SK-N-SH (cell line): ENCODE measurements around the gene GPR107. TPM values are rescaled to one million over a fixed set of nuclear protein-coding genes. Genes with fewer than 3 reads are reported as not detected.

Experiments
- ELF1 ChIP-seq: IDR thresholded peaks from 2 replicates; pipeline ENCODE4 v1.4.0; 2012
- EZH2phosphoT487 ChIP-seq: fragments of 200-600 bp; sonication (generic); IDR thresholded peaks from 2 replicates; pipeline ENCODE4 v1.6.1; 2017; ENCODE audit warnings: low read depth, mixed run types, mild to moderate bottlenecking, antibody characterized with exemption, moderate library complexity, borderline replicate concordance
- FOSL2 ChIP-seq: IDR thresholded peaks from 2 replicates; pipeline ENCODE4 v1.4.0; 2012; ENCODE audit warnings: low read depth, mild to moderate bottlenecking, moderate library complexity, borderline replicate concordance
- FOXM1 ChIP-seq: IDR thresholded peaks from 2 replicates; pipeline ENCODE4 v1.4.0; 2012; ENCODE audit warnings: low read depth, mild to moderate bottlenecking
- GABPA ChIP-seq: IDR thresholded peaks from 2 replicates; pipeline ENCODE4 v1.4.0; 2012; ENCODE audit warnings: low read depth, mild to moderate bottlenecking
- GATA2 ChIP-seq: sonication (generic); formaldehyde crosslinking; IDR thresholded peaks from 2 replicates; pipeline ENCODE4 v1.5.0; 2020; ENCODE audit warnings: mild to moderate bottlenecking, missing genetic modification reagents
- MEF2A ChIP-seq: IDR thresholded peaks from 2 replicates; pipeline ENCODE4 v1.4.0; 2012; ENCODE audit warnings: low read depth, borderline replicate concordance
- MXI1 ChIP-seq: IDR thresholded peaks from 2 replicates; pipeline ENCODE4 v1.6.1; 2012; ENCODE audit warnings: mild to moderate bottlenecking, low read depth, low read length, improper control_type of control experiment
- NRF1 ChIP-seq: IDR thresholded peaks from 2 replicates; pipeline ENCODE4 v1.6.1; 2012; ENCODE audit warnings: low read depth, mild to moderate bottlenecking, low read length
- POLR2AphosphoS5 ChIP-seq: IDR thresholded peaks from 2 replicates; pipeline ENCODE4 v1.6.1; 2012; ENCODE audit warnings: low read depth, low read length
- RXRA ChIP-seq: IDR thresholded peaks from 2 replicates; pipeline ENCODE4 v1.4.0; 2012; ENCODE audit warnings: low read depth, mild to moderate bottlenecking, borderline replicate concordance
- SIN3A ChIP-seq: IDR thresholded peaks from 2 replicates; pipeline ENCODE4 v1.6.1; 2012; ENCODE audit warnings: low read depth, mild to moderate bottlenecking, low read length, moderate library complexity, borderline replicate concordance
- TEAD4 ChIP-seq: IDR thresholded peaks from 2 replicates; pipeline ENCODE4 v1.4.0; 2012; ENCODE audit warnings: mild to moderate bottlenecking, borderline replicate concordance; ENCODE audit not compliant: insufficient read depth
- YY1 ChIP-seq: IDR thresholded peaks from 2 replicates; pipeline ENCODE4 v1.4.0; 2012; ENCODE audit warnings: low read depth, mild to moderate bottlenecking
- polyA plus RNA-seq, 3 experiments: library from polyadenylated mRNA; depleted of rRNA; stranded (reverse); fragments of >200 nt; gene quantifications; 2 replicates each; pipeline ENCODE4 v1.2.3, GENCODE V29; 2012
- TF ChIP-seq, protein P1 (sequence below): fragments of 150-350 bp; IDR thresholded peaks from 2 replicates; pipeline ENCODE4 v1.6.1; 2016; ENCODE audit warnings: mild to moderate bottlenecking, low read depth, low read length
- TF ChIP-seq, protein P2 (sequence below): IDR thresholded peaks from 2 replicates; pipeline ENCODE4 v1.4.0; 2012; ENCODE audit warnings: low read depth
- TF ChIP-seq, protein P3 (sequence below): IDR thresholded peaks from 2 replicates; pipeline ENCODE4 v1.4.0; 2012; ENCODE audit warnings: low read depth, borderline replicate concordance
- TF ChIP-seq, protein P4 (sequence below): IDR thresholded peaks from 2 replicates; pipeline ENCODE4 v1.4.0; 2012; ENCODE audit warnings: low read depth, borderline replicate concordance
- TF ChIP-seq, protein P5 (sequence below): fragments of 200-600 bp; sonication (generic); IDR thresholded peaks from 2 replicates; pipeline ENCODE4 v1.6.1; 2017; ENCODE audit warnings: antibody characterized with exemption, mild to moderate bottlenecking, moderate library complexity

GPR107 gene
- polyA plus RNA-seq, 1 of the 3 experiments (the other 2 are of a cell fraction), result 23.0 TPM

- TF ChIP-seq, protein P1, sequence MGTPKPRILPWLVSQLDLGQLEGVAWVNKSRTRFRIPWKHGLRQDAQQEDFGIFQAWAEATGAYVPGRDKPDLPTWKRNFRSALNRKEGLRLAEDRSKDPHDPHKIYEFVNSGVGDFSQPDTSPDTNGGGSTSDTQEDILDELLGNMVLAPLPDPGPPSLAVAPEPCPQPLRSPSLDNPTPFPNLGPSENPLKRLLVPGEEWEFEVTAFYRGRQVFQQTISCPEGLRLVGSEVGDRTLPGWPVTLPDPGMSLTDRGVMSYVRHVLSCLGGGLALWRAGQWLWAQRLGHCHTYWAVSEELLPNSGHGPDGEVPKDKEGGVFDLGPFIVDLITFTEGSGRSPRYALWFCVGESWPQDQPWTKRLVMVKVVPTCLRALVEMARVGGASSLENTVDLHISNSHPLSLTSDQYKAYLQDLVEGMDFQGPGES, result no peak
- TF ChIP-seq YY1, result peak; percentile 75; the same call in 1 of the 2 replicates
- 0 out of 2 replicates have a peak, but pooled peaks have one; percentile 60 for TF ChIP-seq SIN3A
- no peak for TF ChIP-seq RXRA
- TF ChIP-seq MEF2A, result no peak
- no peak for TF ChIP-seq GABPA
- no peak for TF ChIP-seq FOXM1
- TF ChIP-seq FOSL2, result no peak; the same call in 1 of the 2 replicates
- peak; percentile 39; the same call in 1 of the 2 replicates for TF ChIP-seq NRF1
- TF ChIP-seq, protein P2, sequence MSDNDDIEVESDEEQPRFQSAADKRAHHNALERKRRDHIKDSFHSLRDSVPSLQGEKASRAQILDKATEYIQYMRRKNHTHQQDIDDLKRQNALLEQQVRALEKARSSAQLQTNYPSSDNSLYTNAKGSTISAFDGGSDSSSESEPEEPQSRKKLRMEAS, result peak; percentile 45; the same call in 1 of the 2 replicates
- no peak for TF ChIP-seq TEAD4
- peak; percentile 67 for TF ChIP-seq POLR2AphosphoS5
- no peak for TF ChIP-seq GATA2 (CRISPR knock-in tag)
- TF ChIP-seq, protein P3, sequence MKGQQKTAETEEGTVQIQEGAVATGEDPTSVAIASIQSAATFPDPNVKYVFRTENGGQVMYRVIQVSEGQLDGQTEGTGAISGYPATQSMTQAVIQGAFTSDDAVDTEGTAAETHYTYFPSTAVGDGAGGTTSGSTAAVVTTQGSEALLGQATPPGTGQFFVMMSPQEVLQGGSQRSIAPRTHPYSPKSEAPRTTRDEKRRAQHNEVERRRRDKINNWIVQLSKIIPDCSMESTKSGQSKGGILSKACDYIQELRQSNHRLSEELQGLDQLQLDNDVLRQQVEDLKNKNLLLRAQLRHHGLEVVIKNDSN, result no peak; the same call in 1 of the 2 replicates
- TF ChIP-seq, protein P4, sequence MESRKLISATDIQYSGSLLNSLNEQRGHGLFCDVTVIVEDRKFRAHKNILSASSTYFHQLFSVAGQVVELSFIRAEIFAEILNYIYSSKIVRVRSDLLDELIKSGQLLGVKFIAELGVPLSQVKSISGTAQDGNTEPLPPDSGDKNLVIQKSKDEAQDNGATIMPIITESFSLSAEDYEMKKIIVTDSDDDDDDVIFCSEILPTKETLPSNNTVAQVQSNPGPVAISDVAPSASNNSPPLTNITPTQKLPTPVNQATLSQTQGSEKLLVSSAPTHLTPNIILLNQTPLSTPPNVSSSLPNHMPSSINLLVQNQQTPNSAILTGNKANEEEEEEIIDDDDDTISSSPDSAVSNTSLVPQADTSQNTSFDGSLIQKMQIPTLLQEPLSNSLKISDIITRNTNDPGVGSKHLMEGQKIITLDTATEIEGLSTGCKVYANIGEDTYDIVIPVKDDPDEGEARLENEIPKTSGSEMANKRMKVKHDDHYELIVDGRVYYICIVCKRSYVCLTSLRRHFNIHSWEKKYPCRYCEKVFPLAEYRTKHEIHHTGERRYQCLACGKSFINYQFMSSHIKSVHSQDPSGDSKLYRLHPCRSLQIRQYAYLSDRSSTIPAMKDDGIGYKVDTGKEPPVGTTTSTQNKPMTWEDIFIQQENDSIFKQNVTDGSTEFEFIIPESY, result no peak
- TF ChIP-seq EZH2phosphoT487, result no peak
- no peak for TF ChIP-seq ELF1
- TF ChIP-seq MXI1, result no peak; the same call in 1 of the 2 replicates
- TF ChIP-seq, protein P5, sequence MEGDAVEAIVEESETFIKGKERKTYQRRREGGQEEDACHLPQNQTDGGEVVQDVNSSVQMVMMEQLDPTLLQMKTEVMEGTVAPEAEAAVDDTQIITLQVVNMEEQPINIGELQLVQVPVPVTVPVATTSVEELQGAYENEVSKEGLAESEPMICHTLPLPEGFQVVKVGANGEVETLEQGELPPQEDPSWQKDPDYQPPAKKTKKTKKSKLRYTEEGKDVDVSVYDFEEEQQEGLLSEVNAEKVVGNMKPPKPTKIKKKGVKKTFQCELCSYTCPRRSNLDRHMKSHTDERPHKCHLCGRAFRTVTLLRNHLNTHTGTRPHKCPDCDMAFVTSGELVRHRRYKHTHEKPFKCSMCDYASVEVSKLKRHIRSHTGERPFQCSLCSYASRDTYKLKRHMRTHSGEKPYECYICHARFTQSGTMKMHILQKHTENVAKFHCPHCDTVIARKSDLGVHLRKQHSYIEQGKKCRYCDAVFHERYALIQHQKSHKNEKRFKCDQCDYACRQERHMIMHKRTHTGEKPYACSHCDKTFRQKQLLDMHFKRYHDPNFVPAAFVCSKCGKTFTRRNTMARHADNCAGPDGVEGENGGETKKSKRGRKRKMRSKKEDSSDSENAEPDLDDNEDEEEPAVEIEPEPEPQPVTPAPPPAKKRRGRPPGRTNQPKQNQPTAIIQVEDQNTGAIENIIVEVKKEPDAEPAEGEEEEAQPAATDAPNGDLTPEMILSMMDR, result no peak; the same call in 1 of the 2 replicates
These were observed 10.6 kb upstream of the GPR107 start, which contains the start of gene FNBP1 (continued) for GRCh38 chr9:130042885-130043653.
